T-helper 2 cell treated with Interferon-gamma antibody and Interleukin-4, amounts not matched to agents 100 ng/mL and 5 ng/mL, for 36 hours (primary cell): ENCODE data around the gene SPOCK1. TPM values are rescaled to one million over a fixed set of nuclear protein-coding genes. Genes with fewer than 3 reads are reported as not detected.

ENCODE experiments used
- intact Hi-C: fragments of 100-400 bp; cut with micrococcal nuclease; formaldehyde crosslinking; loops from one replicate; pipeline ENCODE4 v1.15.1; 2023
- total RNA-seq: library from RNA; stranded (reverse); gene quantifications from 2 replicates; pipeline ENCODE4 v1.2.3, GENCODE V29; 2022

Gene SPOCK1
- total RNA-seq, 1 donor from 2014 or later: 0.16 TPM

DNA sequence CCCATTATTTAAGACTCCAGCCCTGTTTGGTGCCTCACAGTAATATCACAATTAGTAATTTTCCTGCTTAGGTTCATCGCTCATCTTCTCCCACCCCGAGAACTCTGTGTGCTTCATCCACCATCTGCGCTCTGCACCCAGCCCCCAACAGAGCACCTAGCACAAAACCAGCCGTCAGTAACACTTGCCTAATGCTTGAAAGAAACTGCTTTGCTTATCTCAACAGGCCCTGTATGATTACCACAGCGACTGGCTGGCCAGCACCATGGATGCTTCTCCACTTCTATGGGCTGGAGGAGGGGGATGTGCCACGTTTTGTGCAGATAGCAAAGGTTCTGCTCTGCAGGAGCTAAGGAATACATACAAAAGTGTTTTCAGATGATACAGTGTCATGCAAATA is 166.8 kb downstream of the SPOCK1 start:
- intact Hi-C loops: no loop called here

DNA sequence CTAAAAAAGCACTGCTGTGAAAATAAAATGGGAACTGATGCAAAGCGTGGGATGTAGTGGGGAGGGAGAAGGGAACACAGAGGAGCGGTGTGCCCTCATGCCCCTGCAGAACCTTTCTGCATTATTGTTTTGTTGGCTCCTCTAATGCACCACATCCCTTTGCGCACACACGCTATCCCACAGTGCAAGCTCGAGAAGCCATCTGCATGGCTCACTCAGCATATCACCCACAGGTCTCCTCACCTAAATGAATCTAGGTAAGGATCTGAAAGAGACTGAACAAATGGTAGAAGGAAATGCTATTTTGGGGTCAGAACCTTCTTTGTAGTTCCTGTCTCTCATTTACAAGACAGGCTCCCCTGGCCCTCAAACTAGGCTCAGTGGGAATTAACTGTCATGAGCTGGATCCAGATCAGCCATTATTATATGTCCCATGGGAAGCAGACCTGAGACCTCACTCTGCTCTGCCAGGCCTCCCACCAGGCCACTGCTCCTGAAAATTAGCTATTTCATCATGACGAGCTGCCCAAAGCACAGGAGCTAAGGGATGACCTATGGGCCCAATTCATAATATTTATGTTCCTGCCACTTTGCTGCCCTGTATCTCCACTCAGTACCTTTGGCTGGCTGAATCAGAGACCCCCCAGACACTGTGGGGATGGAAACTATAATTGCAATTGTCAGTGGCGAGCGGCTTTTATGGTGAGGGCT is 169.4 kb downstream of the SPOCK1 start:
- intact Hi-C loops: no loop called here

GRCh38 chr5:137328991-137329390 is 170.1 kb downstream of the SPOCK1 start:
- intact Hi-C loops: no loop called here

DNA sequence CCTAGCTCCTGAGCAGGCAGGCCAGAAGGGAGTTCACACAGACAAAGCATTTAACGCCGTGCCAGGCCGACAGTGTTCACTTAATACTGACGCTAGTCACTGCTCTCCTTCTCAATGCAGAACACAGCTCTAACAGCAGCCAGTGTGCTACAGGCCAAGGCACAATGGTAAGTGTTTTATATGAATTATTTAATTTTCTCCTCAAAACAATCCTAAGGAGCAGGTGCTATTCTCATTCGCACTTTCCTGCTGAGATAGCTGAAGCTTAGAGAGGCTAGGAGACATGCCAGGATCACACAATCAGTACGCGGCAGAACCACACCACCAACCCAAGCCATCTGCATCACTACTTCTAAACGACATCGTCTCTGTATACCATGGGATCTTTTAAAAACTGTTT is 170.7 kb downstream of the SPOCK1 start:
- intact Hi-C loops: no loop called here

DNA sequence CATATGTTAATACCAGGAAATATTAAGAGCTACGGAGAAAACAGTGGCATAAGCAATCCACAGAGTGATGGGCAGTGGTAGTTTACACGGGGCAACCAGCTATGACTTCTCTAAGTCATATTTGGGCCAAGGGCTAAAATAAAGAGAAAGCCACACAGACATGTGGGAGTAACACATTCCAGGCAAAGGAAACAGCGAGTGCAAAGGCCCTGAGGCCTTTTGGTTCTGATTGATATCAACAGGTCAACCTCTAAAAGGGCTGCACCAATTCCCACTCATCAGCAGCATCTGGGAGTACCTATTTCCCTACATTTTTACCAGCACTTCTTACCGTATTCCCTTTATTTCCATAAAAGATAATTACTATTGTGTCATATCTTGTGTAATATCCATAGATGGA is 173.4 kb downstream of the SPOCK1 start:
- intact Hi-C loops: no loop called here

DNA sequence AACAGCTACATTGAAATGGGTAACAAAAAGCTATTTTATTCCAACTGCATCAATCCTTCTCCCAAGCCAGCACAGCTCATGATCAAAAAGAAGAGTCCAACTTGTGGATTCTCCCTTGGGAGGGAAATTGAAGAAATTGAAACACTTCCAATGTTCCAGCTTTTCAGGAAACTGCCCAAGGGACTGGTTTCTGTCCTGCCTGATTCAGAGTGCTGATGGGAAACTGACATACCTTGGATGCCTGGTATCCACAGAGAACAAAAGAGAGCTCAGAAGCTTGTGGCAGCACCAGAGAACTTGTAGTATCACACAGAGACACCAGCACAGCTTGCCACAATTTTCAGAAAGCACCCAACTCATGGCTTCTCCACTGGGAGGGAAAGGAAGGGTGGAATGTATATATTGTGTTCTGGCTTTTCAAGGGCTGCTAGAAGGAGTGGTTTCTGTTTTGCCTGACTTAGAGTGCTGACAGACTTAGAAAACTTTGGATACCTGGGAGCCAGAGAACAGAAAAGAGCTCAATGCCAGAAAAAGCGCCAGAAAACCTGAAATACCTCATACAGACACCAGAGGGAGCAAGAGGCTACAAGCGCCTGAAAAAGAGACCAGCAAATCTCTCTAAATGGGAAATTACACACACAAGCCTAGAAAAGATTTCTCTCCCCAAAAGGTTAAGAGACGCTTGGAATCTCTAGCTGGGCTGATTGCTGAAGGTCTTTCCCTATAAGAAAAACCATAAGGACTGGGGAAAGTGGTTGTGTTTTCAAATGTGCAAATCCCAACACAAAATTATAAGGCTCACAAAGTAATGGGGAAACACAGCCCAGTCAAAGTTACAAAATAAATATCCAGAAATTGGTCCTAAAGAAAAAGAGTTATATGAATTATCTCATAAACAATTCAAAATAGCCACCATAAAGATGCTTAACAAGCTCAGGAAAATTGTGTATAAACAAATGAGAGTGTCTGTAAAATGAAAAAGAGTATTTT is 178.8 kb downstream of the SPOCK1 start:
- intact Hi-C loops: loop anchor here (1.0 kb wide), 1 partner anchor 179 kb away; the partner anchor contains the start of gene SPOCK1

DNA sequence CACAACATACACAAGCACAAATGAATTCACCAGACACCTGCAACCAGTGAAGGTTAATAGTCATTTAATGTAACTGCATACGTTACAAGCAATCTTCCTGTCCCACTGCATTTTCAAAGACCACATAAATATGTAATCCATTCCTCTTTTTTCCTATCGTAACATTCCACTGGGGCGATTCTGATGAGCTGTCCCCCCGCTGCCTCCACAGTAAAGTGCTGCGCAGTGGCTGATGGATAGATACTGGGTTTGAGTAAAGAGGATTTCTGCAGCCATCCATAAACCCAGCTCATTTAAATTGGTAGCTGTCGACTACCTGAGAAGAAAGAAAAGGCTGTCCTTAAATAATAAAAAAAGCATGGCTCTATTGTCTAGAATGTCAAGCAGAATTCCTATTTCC is 181.1 kb downstream of the SPOCK1 start:
- intact Hi-C loops: no loop called here

GRCh38 chr5:137316346-137316736 is 182.8 kb downstream of the SPOCK1 start:
- intact Hi-C loops: no loop called here

DNA sequence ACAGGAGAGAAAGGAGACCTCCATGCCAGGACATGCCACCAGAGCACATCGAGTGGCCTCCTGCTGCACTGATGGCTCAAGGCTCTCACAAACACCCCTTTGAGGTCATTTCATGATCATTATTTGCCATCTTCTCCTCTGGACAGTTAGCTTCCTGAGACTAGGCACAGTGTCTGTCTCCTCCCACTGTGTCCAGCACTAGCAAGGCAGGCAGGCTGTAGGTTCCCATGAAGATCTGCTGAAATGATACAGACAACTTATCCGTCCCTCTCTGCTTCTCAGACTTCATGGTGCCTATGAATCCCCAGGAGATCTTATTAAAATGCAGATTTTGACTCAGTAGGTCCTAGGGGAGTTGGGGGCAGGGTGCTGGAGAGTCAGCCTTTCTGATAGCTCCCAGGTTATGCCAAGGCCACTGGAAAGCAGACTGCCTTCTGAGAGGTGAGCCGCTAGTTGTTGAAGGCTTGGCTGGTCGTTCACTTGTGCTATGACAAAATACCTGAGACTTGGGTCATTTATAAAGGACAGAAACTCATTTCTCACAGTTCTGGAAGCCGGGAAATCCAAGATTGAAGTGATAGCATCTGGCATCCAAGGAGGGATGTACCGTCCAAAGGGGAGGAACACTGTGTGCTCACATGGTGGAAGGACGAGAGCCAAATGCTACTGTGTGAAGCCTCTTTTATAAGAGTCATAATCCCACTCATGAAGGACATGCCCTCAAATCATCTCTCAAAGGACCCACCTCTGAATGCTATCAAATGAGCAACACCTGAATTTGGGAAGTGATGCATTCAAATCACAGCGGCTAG is 183.4 kb downstream of the SPOCK1 start:
- intact Hi-C loops: no loop called here

- intact Hi-C loops: no loop called here
Observed at GRCh38 chr5:137315109-137315508, 184.0 kb downstream of the SPOCK1 start.

- intact Hi-C loops: no loop called here
Observed at GRCh38 chr5:137313526-137314175, 185.5 kb downstream of the SPOCK1 start.

GRCh38 chr5:137312011-137312410 is 187.1 kb downstream of the SPOCK1 start:
- intact Hi-C loops: no loop called here

DNA sequence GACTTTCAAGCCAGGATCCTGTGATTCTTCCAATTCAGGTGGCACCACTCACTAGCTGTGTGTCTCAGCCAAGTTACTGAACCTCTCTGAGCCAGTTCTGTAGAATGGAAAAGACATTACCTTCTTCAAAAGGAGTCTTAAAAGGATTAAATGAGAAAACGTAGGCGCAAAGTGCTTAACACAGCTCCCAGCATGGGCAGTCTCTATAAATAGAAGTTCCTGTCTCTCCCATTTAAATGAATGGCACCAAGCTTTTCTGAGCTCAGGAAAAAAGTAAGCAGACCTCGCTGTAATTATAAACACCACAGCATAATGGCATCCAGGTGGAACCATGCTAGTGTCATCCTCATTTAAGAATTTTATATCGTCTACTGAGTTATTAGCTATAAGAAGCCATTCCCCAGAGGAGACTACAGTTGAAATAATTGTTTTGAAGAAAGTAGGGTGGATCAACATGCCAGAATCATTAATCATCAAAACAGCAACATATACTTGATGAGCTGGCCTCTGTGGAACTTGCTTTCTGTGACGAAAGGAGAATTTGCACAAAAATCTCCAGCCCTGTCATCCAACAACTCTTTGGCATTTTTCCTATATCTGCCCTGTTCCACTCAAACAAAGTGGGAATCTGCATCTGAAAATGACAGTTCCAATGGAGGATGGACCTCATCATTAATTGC is 188.9 kb downstream of the SPOCK1 start:
- intact Hi-C loops: no loop called here

GRCh38 chr5:137309290-137309689 is 189.8 kb downstream of the SPOCK1 start:
- intact Hi-C loops: no loop called here

DNA sequence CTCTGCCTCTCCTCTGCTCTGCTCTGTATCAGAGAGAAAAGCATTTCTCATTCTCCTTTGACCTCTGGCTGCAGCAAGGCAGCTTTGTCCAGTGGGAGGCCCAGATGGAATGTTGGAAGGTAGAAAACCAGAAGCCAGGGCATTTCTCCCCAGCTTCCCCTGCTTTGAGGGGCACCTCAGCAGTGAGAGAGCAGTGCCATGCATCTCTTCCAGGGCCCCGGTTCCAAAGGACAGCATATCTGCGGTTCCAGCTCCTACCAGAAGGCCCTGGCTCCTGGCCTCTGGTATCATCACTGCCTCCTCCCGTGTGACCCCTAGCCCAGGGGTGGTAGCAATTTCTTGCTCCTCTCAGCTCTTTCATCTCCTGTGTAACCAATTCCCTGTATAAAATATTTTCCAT is 190.8 kb downstream of the SPOCK1 start:
- intact Hi-C loops: no loop called here

- intact Hi-C loops: no loop called here
Observed at GRCh38 chr5:137306903-137307302, 192.2 kb downstream of the SPOCK1 start.

GRCh38 chr5:137305971-137306602 is 193.0 kb downstream of the SPOCK1 start:
- intact Hi-C loops: no loop called here

GRCh38 chr5:137304226-137304874 is 194.8 kb downstream of the SPOCK1 start:
- intact Hi-C loops: no loop called here

GRCh38 chr5:137303509-137303908 is 195.6 kb downstream of the SPOCK1 start:
- intact Hi-C loops: no loop called here
